Activated CD4-positive, CD25-positive, alpha-beta regulatory T cell treated with anti-CD3 and anti-CD28 coated beads, Interleukin-2, amount 50 U/mL, for 72 hours (primary cell): Measurements from ENCODE around the gene TICRR.

ENCODE experiments used
- DNase-seq: peaks from one replicate; pipeline ENCODE4 v3.0.0; 2021

Gene TICRR

GRCh38 chr15:89674526-89674925, 99.3 kb downstream of the TICRR start:
- DNase-seq = no peak

GRCh38 chr15:89675606-89676005, 100.3 kb downstream of the TICRR start:
- DNase-seq = no peak

- DNase-seq = no peak
Measured at GRCh38 chr15:89677381-89677780, 102.1 kb downstream of the TICRR start.
